Vagina (tissue), 2 donors: ENCODE measurements around the gene MUC4.

ENCODE experiments used
- CTCF ChIP-seq, 3 experiments: fragments of 450-650 bp in 2 of 3; fragments of 200-600 bp in 1 of 3; sonication (generic) in 1 of 3; IDR thresholded peaks; one replicate each; pipeline ENCODE4 v1.5.1; 2017 to 2019; ENCODE audit warnings: antibody characterized with exemption in 3 of 3, mild to moderate bottlenecking in 2 of 3, moderate library complexity in 2 of 3
- POLR2AphosphoS5 ChIP-seq, 2 donors: sonication (generic); formaldehyde crosslinking; IDR thresholded peaks; one replicate each; pipeline ENCODE4 v1.9.0; 2017; ENCODE audit warnings: antibody characterized with exemption in 2 of 2, mild to moderate bottlenecking in 2 of 2, low read depth in 1 of 2; ENCODE audit not compliant: insufficient read depth in 1 of 2

DNA sequence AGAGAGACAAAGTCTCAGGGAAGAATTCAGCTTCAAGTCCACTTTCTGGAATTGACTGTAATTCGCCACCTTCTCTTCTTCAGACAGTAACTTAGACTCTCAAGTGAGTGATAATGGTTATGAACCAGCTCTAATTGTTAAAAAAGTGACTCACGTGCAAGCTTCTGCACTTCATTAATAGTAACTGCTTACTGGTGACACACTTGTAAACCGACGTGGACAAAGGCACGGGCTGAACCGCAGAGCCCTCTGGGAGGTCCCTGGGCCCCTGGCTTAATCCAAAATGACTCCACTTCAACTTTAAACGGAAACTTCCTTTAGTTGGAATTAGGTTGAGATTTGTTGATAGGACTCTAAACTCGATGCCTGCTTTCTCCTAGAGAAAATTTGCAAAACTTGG is 17.0 kb downstream of the MUC4 start:
- TF ChIP-seq CTCF (IDR thresholded peaks at IDR 0.05), result no peak
- no peak for TF ChIP-seq POLR2AphosphoS5 (IDR thresholded peaks at IDR 0.05; ENCODE audit: insufficient read depth in 1 of 2, low read depth in 1 of 2)
